Erythroblast (primary cell): ENCODE data around the gene HECA.
"Not testable (repeated sequence)": the region's sequence is repeated elsewhere in the genome, so short reads cannot be mapped to it uniquely, and the experiment has no call there.

Experiments used
- DNase-seq, 2 experiments: peaks; one replicate each; lab custom pipeline; 2025; lab: John Stamatoyannopoulos, UW
- GATA1 ChIP-seq: IDR thresholded peaks from 2 replicates; pipeline ENCODE4 v1.6.1; 2011; ENCODE audit warnings: low read depth, mild to moderate bottlenecking, control low read depth, low read length, moderate library complexity
- POLR2A ChIP-seq: IDR thresholded peaks from 2 replicates; pipeline ENCODE4 v1.6.1; 2011; ENCODE audit warnings: mild to moderate bottlenecking, low read length

HECA gene

GRCh38 chr6:139134817-139135577, at the start of gene HECA:
Gene HECA, plus strand, starts transcription at chr6:139135080. Its CDS starts 317 bp downstream, at chr6:139135397.
- DNase-seq: peak; percentile 96 to 99

GRCh38 chr6:139091826-139092225, 43.1 kb upstream of the HECA start:
- TF ChIP-seq GATA1 (no peak), POLR2A (no peak)
- no peak for DNase-seq

More at GRCh38 chr6:139134817-139135577, at the start of gene HECA:
- no peak for TF ChIP-seq GATA1
- TF ChIP-seq POLR2A: peak; percentile 80

- no peak for DNase-seq
- TF ChIP-seq POLR2A: no peak
Measured at GRCh38 chr6:139099984-139100383, 34.9 kb upstream of the HECA start.

GRCh38 chr6:139107051-139107450, 27.8 kb upstream of the HECA start:
- TF ChIP-seq POLR2A (no peak), GATA1 (no peak)
- DNase-seq: no peak

- TF ChIP-seq POLR2A: no peak
- no peak for TF ChIP-seq GATA1
- DNase-seq: no peak
Measured at GRCh38 chr6:139108378-139108777, 26.5 kb upstream of the HECA start.

GRCh38 chr6:139109558-139109957, 25.3 kb upstream of the HECA start:
- DNase-seq: peak; percentile 31 to 37
- TF ChIP-seq POLR2A (no peak), GATA1 (no peak)

GRCh38 chr6:139112146-139112545, 22.7 kb upstream of the HECA start:
- TF ChIP-seq POLR2A: no peak
- no peak for TF ChIP-seq GATA1
- DNase-seq: no peak

- no peak for DNase-seq
Measured at GRCh38 chr6:139112561-139112960, 22.3 kb upstream of the HECA start.

GRCh38 chr6:139114746-139115145, 20.1 kb upstream of the HECA start:
- TF ChIP-seq GATA1 (no peak), POLR2A (no peak)
- no peak for DNase-seq

More at GRCh38 chr6:139112561-139112960, 22.3 kb upstream of the HECA start:
- TF ChIP-seq POLR2A: no peak
- TF ChIP-seq GATA1: no peak

- DNase-seq: no peak
- TF ChIP-seq GATA1: no peak
- no peak for TF ChIP-seq POLR2A
Measured at GRCh38 chr6:139115989-139116758, 18.7 kb upstream of the HECA start.

- TF ChIP-seq POLR2A (no peak), GATA1 (no peak)
- no peak for DNase-seq
Measured at GRCh38 chr6:139117734-139118133, 17.1 kb upstream of the HECA start.

GRCh38 chr6:139119552-139119951, 15.3 kb upstream of the HECA start:
- no peak for DNase-seq
- TF ChIP-seq POLR2A: no peak
- TF ChIP-seq GATA1: no peak

- DNase-seq: not testable (repeated sequence)
Measured at GRCh38 chr6:139122823-139123222, 12.1 kb upstream of the HECA start.
